WTC11 (cell line): ENCODE data around the gene LRP10. TPM values are rescaled to one million over a fixed set of nuclear protein-coding genes. Genes with fewer than 3 reads are reported as not detected.

ENCODE experiments used
- ATAC-seq: fragments of 200-7000 bp; cut with Tn5 transposase; 2 replicates; pipeline ENCODE4 v1.10.0; 2021; ENCODE audit warnings: mild to moderate bottlenecking, moderate library complexity
- CTCF ChIA-PET: fragments of 300-600 bp; sonication (Branson Sonifier 250); formaldehyde crosslinking; loops from one replicate; lab custom pipeline; 2021; ENCODE audit warnings: antibody characterized with exemption; lab: Charles Lee
- POLR2A ChIA-PET: fragments of 350-600 bp; sonication (Branson Sonifier 250); formaldehyde crosslinking; loops from one replicate; lab custom pipeline; 2021; ENCODE audit warnings: antibody characterized with exemption; lab: Charles Lee
- DNase-seq: peaks from one replicate; pipeline ENCODE4 v3.0.0; 2021; ENCODE audit warnings: low spot score
- H3K27ac Mint-ChIP-seq: 2 replicates; pipeline ENCODE4 v1.8.0; 2021; ENCODE audit warnings: mixed read lengths
- H3K27me3 Mint-ChIP-seq: 2 replicates; pipeline ENCODE4 v1.8.0; 2021; ENCODE audit warnings: low read depth, mild to moderate bottlenecking, moderate library complexity, mixed read lengths
- H3K36me3 Mint-ChIP-seq: 2 replicates; pipeline ENCODE4 v1.8.0; 2021; ENCODE audit warnings: mixed read lengths
- H3K4me1 Mint-ChIP-seq: 2 replicates; pipeline ENCODE4 v1.8.0; 2022; ENCODE audit warnings: mixed read lengths
- H3K4me3 Mint-ChIP-seq: 2 replicates; pipeline ENCODE4 v1.8.0; 2021; ENCODE audit warnings: mild to moderate bottlenecking, moderate library complexity, mixed read lengths
- H3K9me3 Mint-ChIP-seq: 2 replicates; pipeline ENCODE4 v1.8.0; 2021; ENCODE audit warnings: mixed read lengths
- AFF4 ChIP-seq: sonication (generic); formaldehyde crosslinking; IDR thresholded peaks from 2 replicates; pipeline ENCODE4 v1.8.1; 2023; ENCODE audit warnings: mild to moderate bottlenecking, missing genetic modification reagents, borderline replicate concordance
- CTCF ChIP-seq: fragments of 200-600 bp; IDR thresholded peaks from 2 replicates; pipeline ENCODE4 v1.8.0; 2022; ENCODE audit warnings: antibody characterized with exemption
- ERG ChIP-seq: fragments of 250-450 bp; sonication (Bioruptor Pico); IDR thresholded peaks from 2 replicates; pipeline ENCODE4 v1.8.0; 2021; ENCODE audit warnings: mild to moderate bottlenecking
- GRHL2 ChIP-seq: fragments of 250-450 bp; sonication (Bioruptor Pico); IDR thresholded peaks from 2 replicates; pipeline ENCODE4 v1.8.0; 2022; ENCODE audit warnings: mild to moderate bottlenecking, moderate library complexity; ENCODE audit not compliant: insufficient replicate concordance, severe bottlenecking
- JAZF1 ChIP-seq: fragments of 250-450 bp; sonication (Bioruptor Pico); IDR thresholded peaks from 2 replicates; pipeline ENCODE4 v1.9.0; 2021; ENCODE audit warnings: moderate library complexity, mild to moderate bottlenecking, inconsistent platforms
- KAT7 ChIP-seq: sonication (generic); formaldehyde crosslinking; IDR thresholded peaks from 2 replicates; pipeline ENCODE4 v1.8.1; 2023; ENCODE audit warnings: missing genetic modification reagents, mild to moderate bottlenecking, borderline replicate concordance
- MLX ChIP-seq: sonication (generic); formaldehyde crosslinking; IDR thresholded peaks from 2 replicates; pipeline ENCODE4 v1.8.1; 2023; ENCODE audit warnings: mild to moderate bottlenecking, missing genetic modification reagents, moderate library complexity
- MYBL2 ChIP-seq: sonication (generic); formaldehyde crosslinking; IDR thresholded peaks from 2 replicates; pipeline ENCODE4 v1.8.1; 2023; ENCODE audit warnings: mild to moderate bottlenecking, moderate library complexity, missing genetic modification reagents
- NFATC4 ChIP-seq: fragments of 250-450 bp; sonication (Bioruptor Pico); IDR thresholded peaks from 2 replicates; pipeline ENCODE4 v1.9.0; 2021; ENCODE audit warnings: mild to moderate bottlenecking
- PRDM15 ChIP-seq: sonication (generic); formaldehyde crosslinking; IDR thresholded peaks from 2 replicates; pipeline ENCODE4 v1.8.0; 2022; ENCODE audit warnings: missing genetic modification reagents
- STAT6 ChIP-seq: sonication (generic); formaldehyde crosslinking; conservative IDR thresholded peaks from 2 replicates; pipeline ENCODE4 v1.8.1; 2023; ENCODE audit warnings: mild to moderate bottlenecking, low read depth, missing genetic modification reagents, moderate library complexity
- TP53 ChIP-seq: sonication (generic); formaldehyde crosslinking; IDR thresholded peaks from 2 replicates; pipeline ENCODE4 v1.8.1; 2023; ENCODE audit warnings: mild to moderate bottlenecking, missing genetic modification reagents
- ZNF219 ChIP-seq: sonication (generic); formaldehyde crosslinking; IDR thresholded peaks from 2 replicates; pipeline ENCODE4 v1.8.0; 2023; ENCODE audit warnings: missing genetic modification reagents, mild to moderate bottlenecking, borderline replicate concordance
- ZNF263 ChIP-seq: sonication (generic); formaldehyde crosslinking; IDR thresholded peaks from 2 replicates; pipeline ENCODE4 v1.8.1; 2022; ENCODE audit warnings: low read depth, mild to moderate bottlenecking, moderate library complexity, missing genetic modification reagents
- ZNF281 ChIP-seq: sonication (generic); formaldehyde crosslinking; IDR thresholded peaks from 2 replicates; pipeline ENCODE4 v1.8.0; 2023; ENCODE audit warnings: mild to moderate bottlenecking, missing genetic modification reagents
- ZNF423 ChIP-seq: fragments of 250-450 bp; sonication (Bioruptor Pico); IDR thresholded peaks from 2 replicates; pipeline ENCODE4 v2.1.2; 2022; ENCODE audit warnings: mild to moderate bottlenecking, moderate library complexity
- total RNA-seq: library from RNA; stranded (reverse); gene quantifications from 3 replicates; pipeline ENCODE4 v1.2.3, GENCODE V29; 2021

The LRP10 gene
- total RNA-seq, 1 experiment from 2014 or later = 24.0 TPM

- no peak for TF ChIP-seq AFF4
- TF ChIP-seq ZNF281 (CRISPR knock-in tag) = no peak
- TF ChIP-seq JAZF1 (CRISPR knock-in tag) = no peak
- TF ChIP-seq TP53 (CRISPR knock-in tag) = no peak
- TF ChIP-seq PRDM15 (CRISPR knock-in tag) = no peak
- no peak for TF ChIP-seq GRHL2 (CRISPR knock-in tag)
- TF ChIP-seq ZNF423 (CRISPR knock-in tag) = no peak
Measured at GRCh38 chr14:22878271-22879246, 7.0 kb downstream of the LRP10 start (continued).

GRCh38 chr14:22882064-22882463 is 10.5 kb downstream of the LRP10 start:
- TF ChIP-seq ZNF219 (CRISPR knock-in tag) (no peak), NFATC4 (no peak), MYBL2 (CRISPR knock-in tag) (no peak), KAT7 (CRISPR knock-in tag) (no peak), ZNF263 (no peak), CTCF (no peak), STAT6 (no peak), MLX (no peak), ERG (CRISPR knock-in tag) (no peak)
- H3K27ac Mint-ChIP-seq = no peak overlapping the region
- CTCF ChIA-PET = interaction anchor here (0.5 to 5.1 kb wide), 14 partner anchors 10 to 312 kb away, joined by 3 to 57 read pairs (median 5); partner anchors contain the start of genes AJUBA and LRP10
- peaks cover 35% of the 10 kb centered on the region for H3K4me1 Mint-ChIP-seq
- 0 out of 2 replicates have a peak overlapping the region, but pooled peaks have one; percentile 0 for H3K4me3 Mint-ChIP-seq
- DNase-seq (no peak), ATAC-seq (no peak)
- no peaks in the 10 kb centered on the region for H3K9me3 Mint-ChIP-seq
- POLR2A ChIA-PET = interaction anchor here (1.1 to 3.0 kb wide), 6 partner anchors 10 to 75 kb away, joined by 3 to 32 read pairs (median 6); partner anchors contain the start of genes HAUS4, LRP10, PRMT5 and RBM23
- H3K36me3 Mint-ChIP-seq = no peaks in the 10 kb centered on the region
- peaks cover 23% of the 10 kb centered on the region for H3K27me3 Mint-ChIP-seq
